GM18951 (cell line): ENCODE measurements around the gene RNF151.

ENCODE experiments used
- POLR2A ChIP-seq: IDR thresholded peaks from 4 replicates; pipeline ENCODE4 v1.6.1; 2011; ENCODE audit warnings: mild to moderate bottlenecking; ENCODE audit not compliant: insufficient read length, insufficient read depth; ENCODE audit errors: extremely low read depth
- in situ Hi-C: fragments of 300-500 bp; cut with MboI; formaldehyde crosslinking; loops from one replicate; pipeline ENCODE4 v1.12.0; 2022; ENCODE audit warnings: low sequenced_read_pairs, mixed read lengths, inconsistent platforms; ENCODE audit not compliant: unreplicated experiment

RNF151 gene

GRCh38 chr16:1973461-1974156 is 7.0 kb downstream of the RNF151 start:
- in situ Hi-C loops = no loop called here
- TF ChIP-seq POLR2A = no peak

- no peak for TF ChIP-seq POLR2A
- in situ Hi-C loops = no loop called here
Observed at GRCh38 chr16:1974157-1975070, 7.8 kb downstream of the RNF151 start.

- in situ Hi-C loops = no loop called here
- TF ChIP-seq POLR2A = no peak
Observed at GRCh38 chr16:1975432-1976215, 9.0 kb downstream of the RNF151 start.

- in situ Hi-C loops = no loop called here
- TF ChIP-seq POLR2A = no peak
Observed at GRCh38 chr16:1976216-1976520, 9.5 kb downstream of the RNF151 start.

GRCh38 chr16:1976951-1977874 is 10.6 kb downstream of the RNF151 start:
- in situ Hi-C loops = no loop called here
- TF ChIP-seq POLR2A = no peak

- no peak for TF ChIP-seq POLR2A
- in situ Hi-C loops = no loop called here
Observed at GRCh38 chr16:1977875-1978268, 11.2 kb downstream of the RNF151 start.

- in situ Hi-C loops = no loop called here
- no peak for TF ChIP-seq POLR2A
Observed at GRCh38 chr16:1978476-1979120, 11.9 kb downstream of the RNF151 start.

GRCh38 chr16:1979271-1980029 is 12.8 kb downstream of the RNF151 start:
- in situ Hi-C loops = no loop called here
- TF ChIP-seq POLR2A = no peak

GRCh38 chr16:1980030-1980769 is 13.5 kb downstream of the RNF151 start:
- in situ Hi-C loops = no loop called here
- no peak for TF ChIP-seq POLR2A

GRCh38 chr16:1980770-1981087 is 14.1 kb downstream of the RNF151 start:
- in situ Hi-C loops = no loop called here
- TF ChIP-seq POLR2A = no peak

GRCh38 chr16:1981398-1981836 is 14.8 kb downstream of the RNF151 start, which contains the start of gene NOXO1:
Gene NOXO1 (minus strand): TSS chr16:1981469. CDS start chr16:1981179, 290 bp downstream.
- in situ Hi-C loops = no loop called here

More at GRCh38 chr16:1981398-1981836, 14.8 kb downstream of the RNF151 start, which contains the start of gene NOXO1:
- TF ChIP-seq POLR2A = no peak
